ENCODE results near the gene REL.
"Not testable (repeated sequence)": the region's sequence is repeated elsewhere in the genome, so short reads cannot be mapped to it uniquely, and the experiment has no call there.

The REL gene

DNA sequence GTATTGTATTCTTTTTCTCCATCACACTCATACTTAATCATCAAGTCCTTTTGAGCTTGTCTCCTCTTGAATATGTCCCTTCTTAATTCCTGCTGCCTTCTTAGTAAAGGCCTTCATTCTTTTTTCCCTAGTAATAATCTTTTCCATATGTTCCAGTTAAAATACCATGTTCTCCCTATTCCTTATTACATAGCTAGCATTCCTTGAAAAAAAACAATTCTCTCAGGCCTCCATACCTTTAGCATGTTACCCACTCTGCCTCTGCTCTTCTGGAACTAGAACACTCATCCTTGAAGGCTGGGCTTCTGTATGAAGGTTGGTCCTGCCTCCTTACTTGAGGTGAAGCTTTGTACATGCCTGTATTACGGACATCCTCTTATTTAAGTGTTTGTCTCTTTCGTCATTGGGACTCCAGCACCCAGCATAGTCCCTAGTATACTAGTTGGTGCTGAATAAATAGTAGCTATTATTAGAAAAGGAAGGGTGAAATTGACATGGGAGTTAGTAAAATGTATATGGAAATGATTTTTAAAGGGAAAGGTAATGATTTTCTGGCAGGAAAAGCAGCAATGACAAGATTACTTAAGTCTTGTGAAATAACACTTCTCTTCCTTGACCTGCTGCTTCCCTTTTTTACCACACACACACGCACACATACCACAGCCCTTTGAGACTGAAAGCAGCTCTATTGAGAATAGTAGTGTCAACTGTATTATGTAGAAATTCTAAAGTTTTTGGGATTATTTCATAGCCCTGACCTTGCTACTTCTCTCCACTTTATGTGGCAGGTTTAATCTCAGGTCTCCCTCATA, 45.6 kb downstream of the REL start:
- peak; percentile 61 to 92 (median 81) for DNase-seq

- not testable (repeated sequence) for DNase-seq
Measured at GRCh38 chr2:60932061-60932460, 50.7 kb downstream of the REL start.

GRCh38 chr2:60932954-60933353, 51.6 kb downstream of the REL start:
- DNase-seq = no peak

- peak in 2 of 4 experiments; percentile 48 for DNase-seq
Measured at GRCh38 chr2:60934165-60934722, 52.9 kb downstream of the REL start.

DNA sequence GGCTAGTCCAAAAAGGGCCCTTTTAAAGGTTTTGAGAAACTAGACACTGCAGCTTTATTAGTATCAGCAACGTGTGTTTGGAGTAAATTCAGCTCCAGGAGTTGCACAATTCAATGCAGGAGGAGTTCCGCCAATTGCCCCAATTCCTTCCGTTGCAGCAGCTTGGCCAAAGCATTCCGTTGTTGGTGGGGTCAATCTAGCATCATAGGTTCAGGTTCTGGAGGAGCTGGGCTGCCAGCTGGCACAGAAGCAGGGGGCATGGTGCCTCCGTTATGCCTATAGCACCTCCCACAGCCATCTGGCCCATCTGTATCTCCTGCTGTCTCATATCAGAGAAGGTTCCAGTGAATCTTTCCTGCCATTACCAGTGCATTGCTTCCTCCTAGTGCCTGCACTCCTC, 55.4 kb downstream of the REL start:
- DNase-seq = no peak

DNA sequence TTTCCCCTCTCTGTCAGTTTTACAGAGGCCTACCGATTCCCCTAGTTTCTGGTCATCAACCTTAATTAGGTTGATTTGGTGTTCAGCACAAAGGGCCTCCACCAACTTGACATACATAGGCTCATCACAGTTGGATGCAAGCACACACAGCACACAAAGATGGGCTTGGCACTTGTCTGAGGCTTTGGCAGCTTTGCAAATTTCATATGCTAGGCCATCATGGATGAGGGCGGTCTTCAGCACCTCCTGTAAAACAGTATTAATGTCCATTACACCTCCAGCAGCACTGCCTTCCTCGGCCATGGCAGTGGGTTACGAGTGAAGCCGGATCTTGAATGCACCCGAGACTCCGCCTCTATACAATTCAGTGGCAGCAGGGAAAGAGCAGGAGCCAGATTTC, 56.9 kb downstream of the REL start:
- DNase-seq = no peak

DNA sequence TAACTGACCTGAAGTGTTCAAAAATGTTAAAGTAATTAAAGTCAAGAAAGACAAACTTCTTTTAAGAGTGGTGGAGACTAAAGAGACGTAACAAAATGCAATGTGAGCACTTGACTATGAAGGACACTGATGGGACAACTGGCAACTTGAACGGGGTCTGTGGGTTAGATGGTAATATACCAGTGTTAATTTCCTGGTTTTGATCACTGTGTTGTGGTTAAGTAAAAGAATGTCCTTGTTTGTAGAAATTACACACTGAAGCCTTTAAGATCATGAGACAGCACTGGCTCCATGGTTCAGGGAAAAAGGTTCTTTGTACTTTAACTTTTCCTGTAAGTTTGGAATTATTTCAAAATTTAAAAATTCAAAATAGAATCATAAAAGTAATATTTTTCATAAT, 58.2 kb downstream of the REL start:
- DNase-seq = no peak

DNA sequence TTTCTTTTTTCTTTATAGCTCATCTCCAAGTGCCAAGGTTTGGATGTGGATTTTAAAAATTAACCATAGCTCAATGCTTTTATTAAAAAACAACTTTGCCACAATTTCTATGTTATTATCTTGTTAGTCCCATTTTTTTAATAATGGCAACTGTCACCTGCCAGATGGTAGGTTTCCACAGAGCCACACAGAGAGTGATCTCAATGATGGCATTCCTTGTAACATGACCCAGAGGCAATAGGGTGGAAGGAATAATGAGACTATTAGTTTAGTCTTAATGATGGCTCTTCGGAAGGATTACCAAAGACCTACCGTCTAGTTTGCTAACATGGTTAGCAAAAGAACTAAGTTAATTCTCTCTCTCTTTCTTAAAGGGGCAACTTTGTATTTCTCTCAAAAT, 64.0 kb downstream of the REL start:
- no peak for DNase-seq

DNA sequence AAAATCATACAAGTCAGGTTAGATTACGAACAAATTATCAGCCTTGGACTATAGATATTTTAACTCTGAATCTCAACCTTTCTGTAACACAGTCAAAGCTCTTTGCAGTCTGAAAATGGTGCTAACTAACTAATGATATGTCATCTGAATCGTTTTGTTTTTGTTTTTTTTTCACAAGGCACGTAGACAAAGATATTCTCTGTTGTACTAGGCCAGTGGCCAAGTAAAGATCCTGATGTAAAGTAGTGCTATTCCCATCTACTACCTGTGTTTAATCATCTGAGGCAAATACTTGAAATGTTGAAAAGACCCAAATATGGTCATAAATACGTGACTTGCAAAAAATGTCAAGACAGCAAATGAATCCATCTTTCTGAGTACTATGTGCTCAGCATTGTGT, 65.7 kb downstream of the REL start:
- DNase-seq = no peak

GRCh38 chr2:60948161-60948560, 66.8 kb downstream of the REL start:
- no peak for DNase-seq

- DNase-seq = no peak
Measured at GRCh38 chr2:60948926-60949579, 67.7 kb downstream of the REL start.

GRCh38 chr2:60954139-60954538, 72.8 kb downstream of the REL start:
- DNase-seq = no peak

- DNase-seq = no peak
Measured at GRCh38 chr2:60957224-60957623, 75.8 kb downstream of the REL start.

DNA sequence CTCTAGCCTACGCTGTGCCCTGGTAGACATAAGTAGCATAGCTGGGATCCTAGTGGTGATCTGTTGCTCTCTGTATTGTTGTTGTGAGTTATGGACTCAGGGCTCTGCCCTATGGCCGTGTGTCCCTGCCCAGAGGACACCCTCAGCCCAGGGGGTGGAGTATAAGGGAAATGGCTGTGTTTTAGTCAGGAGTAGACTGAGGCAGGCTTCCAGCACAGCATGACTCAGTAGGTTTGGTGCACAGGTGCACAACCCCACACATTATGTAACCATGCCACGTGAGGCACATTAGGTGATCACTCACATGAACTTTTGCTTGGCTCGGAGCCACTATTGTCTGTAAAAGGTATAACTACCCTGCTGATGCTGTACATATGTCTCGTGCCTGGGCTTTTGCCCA, 76.3 kb downstream of the REL start:
- DNase-seq = no peak

DNA sequence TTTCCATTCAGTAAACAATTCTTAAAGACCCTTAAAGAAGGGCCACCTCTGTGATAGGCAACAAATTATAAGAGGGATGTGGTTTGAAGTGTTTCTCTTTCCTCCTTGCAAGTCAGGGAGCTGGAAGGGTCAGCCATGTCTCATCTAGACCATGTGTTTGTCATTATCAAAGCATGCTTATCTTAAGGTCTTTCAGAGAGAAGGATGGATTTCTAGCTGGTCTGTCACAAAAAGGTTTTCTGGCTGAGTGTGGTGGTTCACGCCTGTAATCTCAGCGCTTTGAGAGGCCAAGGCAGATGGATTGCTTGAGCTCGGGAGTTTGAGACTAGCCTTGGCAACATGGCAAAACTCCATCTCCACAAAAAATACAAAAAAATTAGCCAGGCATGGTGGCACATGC, 77.0 kb downstream of the REL start:
- no peak for DNase-seq

GRCh38 chr2:60958800-60959199, 77.4 kb downstream of the REL start:
- DNase-seq = no peak

- DNase-seq = no peak
Measured at GRCh38 chr2:60959501-60959900, 78.1 kb downstream of the REL start.

DNA sequence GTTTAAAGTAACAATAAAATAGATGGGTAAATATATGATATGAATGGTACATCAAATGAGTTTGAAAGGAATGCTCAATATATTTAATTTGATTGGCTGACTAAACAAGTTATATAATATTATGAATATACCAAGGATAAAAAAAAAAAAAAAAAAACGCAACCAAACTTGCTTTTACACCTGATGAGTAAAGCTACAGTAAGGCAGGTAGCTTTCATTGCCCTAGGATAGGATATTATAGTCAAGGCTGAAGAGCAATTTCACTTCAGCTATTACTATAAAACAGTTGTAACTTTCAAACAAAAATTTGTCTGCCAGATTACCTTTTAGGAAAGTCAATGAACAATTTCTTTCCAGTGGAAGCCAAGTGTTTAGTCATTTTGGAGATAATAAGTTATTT, 79.3 kb downstream of the REL start:
- no peak for DNase-seq

- DNase-seq = peak in 1 of 4 experiments; percentile 15
Measured at GRCh38 chr2:60961457-60961856, 80.1 kb downstream of the REL start.

- no peak for DNase-seq
Measured at GRCh38 chr2:60962528-60962927, 81.2 kb downstream of the REL start.

GRCh38 chr2:60963190-60963589, 81.8 kb downstream of the REL start:
- no peak for DNase-seq

GRCh38 chr2:60964651-60965498, 83.5 kb downstream of the REL start:
- no peak for DNase-seq

GRCh38 chr2:60965499-60965785, 84.1 kb downstream of the REL start:
- no peak for DNase-seq

Data from suppressor macrophage (primary cell).